Fibroblast of skin of right quadriceps (primary cell): ENCODE data around the gene RANBP9.
A peak's percentile ranks its signal among the peaks of the same experiment; 100 is the strongest.

ENCODE experiments used
- DNase-seq: peaks from one replicate; pipeline ENCODE4 v3.0.0-alpha.2; 2013

RANBP9 gene

DNA sequence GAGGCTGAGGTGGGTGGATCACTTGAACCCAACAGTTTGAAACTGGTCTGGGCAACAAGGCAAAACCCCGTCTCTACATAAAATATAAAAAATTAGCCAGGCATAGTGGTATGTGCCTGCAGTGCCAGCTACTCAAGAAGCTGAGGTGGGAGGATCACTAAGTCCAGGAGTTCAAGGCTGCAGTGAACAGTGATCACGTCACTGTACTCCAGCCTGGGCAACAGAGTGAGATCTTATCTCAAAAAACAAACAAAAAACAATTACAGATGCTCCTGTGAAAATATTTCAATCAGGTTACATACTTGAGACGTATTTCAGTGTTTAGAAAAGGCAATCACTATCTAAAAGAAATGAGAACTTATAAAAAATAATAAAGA lies 33.8 kb downstream of the RANBP9 start:
- DNase-seq = no peak

GRCh38 chr6:13676551-13677156 lies 35.0 kb downstream of the RANBP9 start:
- DNase-seq = no peak

DNA sequence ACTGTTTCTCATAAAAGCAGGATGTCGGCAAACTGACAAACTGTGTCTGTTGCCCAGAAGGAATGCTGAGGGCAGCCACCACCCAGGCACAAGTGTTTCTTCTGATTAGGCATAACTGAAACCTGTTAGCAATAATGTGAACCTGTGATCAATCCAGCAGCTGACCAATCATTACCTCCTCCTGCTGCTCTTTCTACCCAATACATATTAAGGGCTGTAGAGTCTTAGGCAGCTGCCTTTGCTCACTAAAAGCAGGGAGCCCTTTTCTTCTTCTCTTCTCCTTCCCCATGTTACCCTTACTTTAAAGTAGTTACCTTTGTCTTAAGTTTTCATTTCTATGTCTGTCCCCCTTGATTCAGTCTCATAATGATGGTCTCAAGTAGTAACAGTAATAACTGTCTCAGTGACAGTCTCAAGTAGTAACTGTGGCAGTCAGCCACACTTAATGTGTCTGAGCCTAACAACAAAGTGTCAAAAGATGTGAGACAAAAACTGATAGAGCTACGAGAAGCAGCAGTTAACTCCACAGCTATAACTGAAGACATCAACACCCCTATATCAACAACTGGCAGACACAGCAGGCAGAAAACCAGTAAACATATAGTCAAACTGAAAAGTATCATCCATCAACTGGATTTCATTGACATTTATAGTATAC lies 37.0 kb downstream of the RANBP9 start:
- no peak for DNase-seq

DNA sequence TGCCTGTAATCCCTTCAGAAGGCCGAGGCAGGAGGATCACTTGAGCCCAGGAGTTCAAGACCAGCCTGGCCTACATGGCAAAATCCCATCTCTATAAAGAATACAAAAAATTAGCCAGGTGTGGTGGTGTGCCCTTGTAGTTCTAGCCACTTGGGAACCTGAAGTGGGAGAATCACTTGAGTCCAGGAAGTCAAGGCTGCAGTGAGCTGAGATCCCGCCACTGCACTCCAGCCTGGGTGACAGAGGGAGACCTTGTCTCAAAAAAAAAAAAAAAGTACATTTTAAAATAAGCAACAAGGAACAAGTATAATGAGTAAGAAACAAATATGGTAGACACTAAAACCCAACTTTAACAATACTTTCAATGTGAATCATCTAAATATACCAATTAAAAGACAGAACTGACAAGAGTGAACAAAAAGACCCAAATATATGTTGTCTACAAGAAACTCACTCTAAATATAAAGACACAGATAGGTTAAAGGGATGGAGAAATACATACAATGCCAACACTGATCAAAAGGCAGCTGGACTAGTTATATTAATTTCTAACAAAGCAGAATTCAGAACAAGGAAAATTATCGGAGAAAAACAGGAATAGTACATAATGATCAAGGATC lies 37.7 kb downstream of the RANBP9 start:
- no peak for DNase-seq

DNA sequence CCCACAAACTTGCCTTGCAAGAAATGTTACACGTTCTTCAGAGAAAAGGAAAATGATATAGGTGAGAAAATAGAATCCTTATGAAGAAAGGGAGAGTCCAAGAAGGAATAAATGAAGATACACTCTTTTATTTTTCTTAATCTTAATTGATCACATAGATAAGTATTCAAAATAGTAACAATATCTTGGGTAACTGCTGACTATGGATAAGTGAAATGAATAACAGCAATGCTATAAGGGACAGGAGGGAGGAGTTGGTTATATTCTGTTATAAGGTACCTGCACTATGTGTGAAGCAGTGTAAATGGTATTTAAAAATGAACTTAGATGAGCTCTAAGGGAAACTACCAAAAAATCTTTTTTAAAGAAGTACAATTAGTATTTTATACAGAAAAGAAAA lies 38.3 kb downstream of the RANBP9 start:
- DNase-seq = no peak

- DNase-seq = no peak
Observed at GRCh38 chr6:13672904-13673303, 38.7 kb downstream of the RANBP9 start.

GRCh38 chr6:13671548-13672127 lies 40.0 kb downstream of the RANBP9 start:
- DNase-seq = no peak

DNA sequence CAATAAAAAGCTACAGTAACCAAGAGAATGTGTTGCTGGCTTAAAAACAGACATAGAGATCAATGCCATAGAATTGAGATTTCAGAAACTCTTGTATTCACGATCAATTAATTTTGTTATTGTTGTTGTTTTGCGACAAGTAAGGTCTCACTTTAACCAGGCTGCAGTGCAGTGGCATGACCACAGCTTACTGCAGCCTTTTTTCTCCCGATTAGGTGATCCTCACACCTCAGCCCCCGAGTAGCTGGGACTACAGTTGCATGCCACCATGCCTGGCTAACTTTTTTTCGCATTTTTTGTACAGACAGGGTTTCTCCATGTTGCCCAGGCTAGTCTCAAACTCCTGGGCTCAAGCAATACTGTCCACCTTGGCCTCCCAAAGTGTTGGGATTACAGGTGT lies 42.2 kb downstream of the RANBP9 start:
- DNase-seq = no peak

- DNase-seq = no peak
Observed at GRCh38 chr6:13668291-13668928, 43.2 kb downstream of the RANBP9 start.

- peak; percentile 7 for DNase-seq
Observed at GRCh38 chr6:13667655-13668054, 44.0 kb downstream of the RANBP9 start.

DNA sequence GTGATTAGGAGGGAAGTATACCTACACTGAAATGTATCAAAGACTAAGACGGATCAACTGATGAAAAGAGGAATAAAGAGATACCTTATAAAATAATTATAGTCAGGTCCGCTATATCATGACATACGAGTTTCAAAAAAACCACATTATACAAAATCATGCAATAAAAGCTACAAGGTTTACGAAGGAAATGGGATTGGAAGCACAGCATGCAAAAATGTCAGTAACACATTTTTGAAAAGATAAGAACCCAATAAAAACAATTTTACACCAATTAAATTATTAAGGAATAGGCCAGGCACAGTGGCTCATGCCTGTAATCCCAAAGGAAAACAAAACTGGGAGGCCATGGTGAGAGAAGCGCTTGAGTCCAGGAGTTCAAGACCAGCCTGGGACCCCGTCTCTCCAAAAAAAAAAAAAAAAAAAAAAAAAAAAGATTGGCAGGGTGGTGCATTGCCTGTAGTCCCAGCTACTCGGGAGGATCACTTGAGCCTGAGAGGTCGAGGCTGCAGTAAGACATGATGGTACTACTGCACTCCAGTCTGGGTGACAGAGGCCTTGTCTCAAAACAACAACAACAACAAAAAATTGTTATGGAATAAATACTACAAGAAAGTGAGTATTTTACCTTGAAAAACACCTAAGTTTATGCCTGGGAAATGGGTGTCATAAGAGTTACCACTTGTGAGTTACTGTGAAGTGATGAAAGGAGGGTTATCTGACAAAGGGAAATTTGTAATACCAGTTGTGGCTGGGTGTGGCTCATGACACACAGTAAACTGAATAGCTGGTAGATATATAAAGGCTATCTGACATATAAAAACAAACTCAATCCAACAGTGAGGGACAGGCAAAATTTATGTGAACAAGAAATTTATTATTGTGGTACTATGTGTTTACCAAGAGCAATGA lies 45.2 kb downstream of the RANBP9 start:
- DNase-seq = no peak

GRCh38 chr6:13664703-13665352 lies 46.8 kb downstream of the RANBP9 start:
- DNase-seq = peak; percentile 22

- DNase-seq = no peak
Observed at GRCh38 chr6:13663986-13664385, 47.6 kb downstream of the RANBP9 start.

GRCh38 chr6:13662651-13663334 lies 48.8 kb downstream of the RANBP9 start:
- DNase-seq = no peak

DNA sequence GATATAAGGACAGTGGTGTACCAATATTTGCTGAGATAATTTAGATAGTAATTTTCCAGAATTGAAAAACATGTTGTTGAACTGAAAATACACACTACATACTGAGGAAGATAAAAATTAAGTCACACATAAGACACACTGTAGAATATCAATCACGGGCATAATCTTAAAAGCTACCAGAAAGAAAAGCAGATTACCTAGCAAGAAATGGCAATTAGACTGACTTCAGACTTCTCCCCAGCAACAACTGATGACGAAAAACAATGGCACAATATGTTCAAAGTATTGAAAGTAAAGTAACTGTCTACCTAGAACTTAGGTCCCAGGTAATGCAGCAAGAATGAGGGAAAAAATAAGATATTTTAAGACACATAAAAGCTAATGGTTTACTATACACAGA lies 50.0 kb downstream of the RANBP9 start:
- no peak for DNase-seq

DNA sequence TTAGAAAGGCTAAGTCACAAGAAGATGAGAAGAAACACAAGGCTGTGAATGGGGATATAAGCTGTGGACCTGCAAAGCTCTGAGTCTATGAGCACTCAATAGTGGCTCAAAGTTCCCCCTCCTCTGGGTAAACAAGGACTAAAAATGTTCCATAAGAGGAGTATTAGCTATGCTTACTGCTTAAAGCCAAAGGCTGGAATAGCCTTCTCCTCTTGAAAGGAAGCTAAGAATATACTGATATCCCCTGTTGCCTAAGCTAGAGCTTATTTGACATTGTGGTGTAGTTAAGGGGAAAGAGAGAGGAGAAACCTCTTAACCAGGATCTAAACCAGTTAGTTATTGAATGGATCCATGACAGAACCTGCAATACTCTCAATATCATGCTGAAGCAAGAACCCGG lies 50.7 kb downstream of the RANBP9 start:
- DNase-seq = no peak

DNA sequence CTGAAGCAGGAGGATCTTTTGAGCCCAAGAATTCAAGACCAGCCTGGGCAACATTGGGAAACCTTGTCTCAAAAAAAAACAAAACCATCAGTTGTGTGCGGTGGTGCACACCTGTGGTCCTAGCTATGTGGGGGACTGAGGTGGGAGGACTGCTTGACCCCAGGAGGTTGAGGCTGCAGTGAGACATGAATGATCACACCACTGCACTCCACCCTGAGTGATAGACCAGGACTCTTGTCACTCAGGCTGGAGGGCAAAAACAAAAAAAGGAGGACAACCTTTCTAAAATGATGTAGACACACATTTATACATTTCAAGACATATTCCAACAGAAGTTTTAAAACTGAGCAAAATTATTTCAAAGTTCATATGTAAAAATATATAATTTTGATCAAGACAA lies 51.4 kb downstream of the RANBP9 start:
- DNase-seq = no peak

GRCh38 chr6:13655700-13656099 lies 55.9 kb downstream of the RANBP9 start:
- DNase-seq = no peak

- DNase-seq = no peak
Observed at GRCh38 chr6:13654496-13654895, 57.1 kb downstream of the RANBP9 start.

GRCh38 chr6:13653296-13653695 lies 58.3 kb downstream of the RANBP9 start:
- DNase-seq = no peak

GRCh38 chr6:13649393-13649792 lies 62.2 kb downstream of the RANBP9 start:
- DNase-seq = no peak

DNA sequence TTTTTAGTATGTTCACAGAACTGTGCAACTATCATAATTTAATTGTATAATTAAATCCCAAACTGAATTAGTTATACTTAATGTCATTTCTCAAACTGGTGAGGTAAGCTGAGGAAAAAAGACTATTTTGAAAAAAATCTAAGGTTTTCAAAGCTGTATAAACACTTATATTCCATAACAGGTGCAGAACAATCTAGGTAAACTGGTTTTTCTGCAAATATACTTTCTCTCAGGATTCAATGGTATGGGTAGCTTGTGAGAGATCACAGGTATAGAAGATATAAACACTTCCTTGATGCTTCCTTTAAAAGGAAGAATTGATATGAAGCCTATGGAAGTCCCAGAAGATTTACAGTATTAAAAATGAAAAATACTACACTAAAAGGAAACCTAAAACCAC lies 62.8 kb downstream of the RANBP9 start:
- no peak for DNase-seq
